Muscle layer of duodenum (tissue), 2 donors: ENCODE measurements around the gene CFAP90.

ENCODE experiments used
- H3K27ac ChIP-seq: one replicate; pipeline ENCODE4 v1.7.0; 2013; ENCODE audit warnings: mild to moderate bottlenecking, low read length
- H3K27me3 ChIP-seq: one replicate; pipeline ENCODE4 v1.7.0; 2013; ENCODE audit warnings: low read depth, mild to moderate bottlenecking, control low read depth, low read length
- H3K36me3 ChIP-seq, 2 donors: one replicate each; pipeline ENCODE4 v1.7.0; 2013; ENCODE audit warnings: low read length in 2 of 2, control low read depth in 1 of 2, mild to moderate bottlenecking in 1 of 2; ENCODE audit not compliant: insufficient read depth in 2 of 2, control insufficient read depth in 1 of 2
- H3K4me1 ChIP-seq, 2 donors: one replicate each; pipeline ENCODE4 v1.7.0; 2013; ENCODE audit warnings: low read length in 2 of 2, mild to moderate bottlenecking in 2 of 2, control low read depth in 1 of 2, moderate library complexity in 1 of 2; ENCODE audit not compliant: insufficient read depth in 2 of 2, control insufficient read depth in 1 of 2
- H3K4me3 ChIP-seq, 2 donors: one replicate each; pipeline ENCODE4 v1.7.0; 2013; ENCODE audit warnings: low read length in 2 of 2, low read depth in 1 of 2, mild to moderate bottlenecking in 1 of 2
- H3K9me3 ChIP-seq, 2 donors: one replicate each; pipeline ENCODE4 v1.7.0; 2013; ENCODE audit warnings: low read length in 2 of 2, control low read depth in 1 of 2, mild to moderate bottlenecking in 1 of 2; ENCODE audit not compliant: control insufficient read depth in 1 of 2
- donor health status: healthy.

Gene CFAP90

GRCh38 chr5:7822449-7822848 lies 28.5 kb downstream of the CFAP90 start:
- Histone ChIP-seq H3K36me3 (no peaks in the 10 kb centered on the region), H3K9me3 (no peaks in the 10 kb centered on the region), H3K27ac (no peak overlapping the region), H3K27me3 (no peaks in the 10 kb centered on the region), H3K4me3 (no peak overlapping the region), H3K4me1 (no peaks in the 10 kb centered on the region)

GRCh38 chr5:7816535-7816901 lies 34.4 kb downstream of the CFAP90 start:
- no peak overlapping the region for H3K27ac ChIP-seq
- no peaks in the 10 kb centered on the region for H3K9me3 ChIP-seq
- H3K27me3 ChIP-seq, result no peaks in the 10 kb centered on the region
- H3K4me1 ChIP-seq, result no peaks in the 10 kb centered on the region
- H3K4me3 ChIP-seq, result no peak overlapping the region
- no peaks in the 10 kb centered on the region for H3K36me3 ChIP-seq

- no peak overlapping the region for H3K4me3 ChIP-seq
- H3K27me3 ChIP-seq, result no peaks in the 10 kb centered on the region
- H3K27ac ChIP-seq, result no peak overlapping the region
- H3K9me3 ChIP-seq, result no peaks in the 10 kb centered on the region
- no peaks in the 10 kb centered on the region for H3K4me1 ChIP-seq
- no peaks in the 10 kb centered on the region for H3K36me3 ChIP-seq
Observed at GRCh38 chr5:7815892-7816534, 34.9 kb downstream of the CFAP90 start.

GRCh38 chr5:7814816-7815215 lies 36.1 kb downstream of the CFAP90 start:
- no peaks in the 10 kb centered on the region for H3K4me1 ChIP-seq
- H3K27me3 ChIP-seq, result no peaks in the 10 kb centered on the region
- no peak overlapping the region for H3K27ac ChIP-seq
- H3K4me3 ChIP-seq, result no peak overlapping the region
- H3K9me3 ChIP-seq, result no peaks in the 10 kb centered on the region
- no peaks in the 10 kb centered on the region for H3K36me3 ChIP-seq

GRCh38 chr5:7813576-7813975 lies 37.4 kb downstream of the CFAP90 start:
- Histone ChIP-seq H3K27me3 (no peaks in the 10 kb centered on the region), H3K4me3 (no peak overlapping the region), H3K4me1 (no peaks in the 10 kb centered on the region), H3K9me3 (no peaks in the 10 kb centered on the region), H3K36me3 (no peaks in the 10 kb centered on the region), H3K27ac (no peak overlapping the region)

GRCh38 chr5:7813007-7813406 lies 37.9 kb downstream of the CFAP90 start:
- Histone ChIP-seq H3K4me1 (no peaks in the 10 kb centered on the region), H3K36me3 (no peaks in the 10 kb centered on the region), H3K27me3 (no peaks in the 10 kb centered on the region), H3K4me3 (no peak overlapping the region), H3K9me3 (no peaks in the 10 kb centered on the region), H3K27ac (no peak overlapping the region)

- no peaks in the 10 kb centered on the region for H3K4me1 ChIP-seq
- H3K27ac ChIP-seq, result no peak overlapping the region
- no peaks in the 10 kb centered on the region for H3K9me3 ChIP-seq
- no peak overlapping the region for H3K4me3 ChIP-seq
- H3K36me3 ChIP-seq, result no peaks in the 10 kb centered on the region
- H3K27me3 ChIP-seq, result no peaks in the 10 kb centered on the region
Observed at GRCh38 chr5:7811715-7812114, 39.2 kb downstream of the CFAP90 start.

GRCh38 chr5:7808998-7809397 lies 41.9 kb downstream of the CFAP90 start:
- Histone ChIP-seq H3K27ac (no peak overlapping the region), H3K9me3 (no peaks in the 10 kb centered on the region), H3K4me3 (no peak overlapping the region), H3K27me3 (no peaks in the 10 kb centered on the region), H3K4me1 (no peaks in the 10 kb centered on the region), H3K36me3 (no peaks in the 10 kb centered on the region)

GRCh38 chr5:7805379-7805778 lies 45.6 kb downstream of the CFAP90 start:
- Histone ChIP-seq H3K27ac (no peak overlapping the region), H3K27me3 (no peaks in the 10 kb centered on the region)

GRCh38 chr5:7803937-7804336 lies 47.0 kb downstream of the CFAP90 start:
- no peak overlapping the region for H3K27ac ChIP-seq
- no peaks in the 10 kb centered on the region for H3K36me3 ChIP-seq
- no peaks in the 10 kb centered on the region for H3K27me3 ChIP-seq
- H3K4me3 ChIP-seq, result no peak overlapping the region
- no peaks in the 10 kb centered on the region for H3K4me1 ChIP-seq
- no peaks in the 10 kb centered on the region for H3K9me3 ChIP-seq

More at GRCh38 chr5:7805379-7805778, 45.6 kb downstream of the CFAP90 start:
- Histone ChIP-seq H3K9me3 (no peaks in the 10 kb centered on the region), H3K36me3 (no peaks in the 10 kb centered on the region), H3K4me1 (no peaks in the 10 kb centered on the region), H3K4me3 (no peak overlapping the region)

- Histone ChIP-seq H3K36me3 (no peaks in the 10 kb centered on the region), H3K4me1 (no peaks in the 10 kb centered on the region), H3K4me3 (no peak overlapping the region), H3K9me3 (no peaks in the 10 kb centered on the region), H3K27ac (no peak overlapping the region), H3K27me3 (no peaks in the 10 kb centered on the region)
Observed at GRCh38 chr5:7802855-7803254, 48.1 kb downstream of the CFAP90 start.

- Histone ChIP-seq H3K27ac (no peak overlapping the region), H3K4me1 (no peaks in the 10 kb centered on the region), H3K27me3 (no peaks in the 10 kb centered on the region), H3K9me3 (no peaks in the 10 kb centered on the region), H3K4me3 (no peak overlapping the region), H3K36me3 (no peaks in the 10 kb centered on the region)
Observed at GRCh38 chr5:7801891-7802614, 48.9 kb downstream of the CFAP90 start.
